BE2C (cell line): Measurements from ENCODE around the gene SNORC.

Experiments
- DNase-seq: peaks from one replicate; pipeline ENCODE4 v3.0.0-alpha.2; 2020
- H3K27me3 ChIP-seq: fragments of 250-450 bp; sonication (Bioruptor Pico); 2 replicates; pipeline ENCODE4 v1.5.1; 2020; ENCODE audit warnings: mild to moderate bottlenecking
- H3K36me3 ChIP-seq: fragments of 250-450 bp; sonication (Bioruptor Pico); 2 replicates; pipeline ENCODE4 v1.5.1; 2020; ENCODE audit warnings: mild to moderate bottlenecking
- H3K4me1 ChIP-seq: fragments of 250-450 bp; sonication (Bioruptor Pico); 2 replicates; pipeline ENCODE4 v1.5.1; 2020
- H3K4me3 ChIP-seq: 2 replicates; pipeline ENCODE4 v1.5.1; 2011; ENCODE audit warnings: low read depth, low read length
- H3K9me3 ChIP-seq: fragments of 250-450 bp; sonication (Bioruptor Pico); 2 replicates; pipeline ENCODE4 v1.5.1; 2020
- TF ChIP-seq, protein P1 (sequence below): IDR thresholded peaks from 2 replicates; pipeline ENCODE4 v1.5.1; 2012; ENCODE audit warnings: mild to moderate bottlenecking, low read depth, low read length

Gene SNORC

DNA sequence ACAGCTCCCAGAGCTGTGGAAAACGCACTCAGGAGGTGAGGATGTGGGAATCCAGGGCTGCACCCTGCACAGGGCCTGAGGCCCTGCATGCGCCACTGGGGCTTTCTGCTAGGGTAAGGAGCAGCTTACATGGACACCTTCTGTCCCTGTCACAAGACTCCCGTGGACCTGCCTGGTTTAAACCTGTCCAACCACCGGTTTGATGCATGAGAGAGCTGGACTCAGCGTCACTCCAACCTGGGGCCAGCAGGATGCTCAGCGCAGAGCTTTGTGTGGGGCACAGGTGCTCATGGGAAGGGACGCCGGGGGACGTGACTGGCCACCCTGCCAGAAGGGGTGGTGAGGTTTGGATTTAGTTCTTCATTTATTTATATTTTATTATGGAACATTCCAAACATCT is 24.2 kb downstream of the SNORC start:
- TF ChIP-seq, protein P1, sequence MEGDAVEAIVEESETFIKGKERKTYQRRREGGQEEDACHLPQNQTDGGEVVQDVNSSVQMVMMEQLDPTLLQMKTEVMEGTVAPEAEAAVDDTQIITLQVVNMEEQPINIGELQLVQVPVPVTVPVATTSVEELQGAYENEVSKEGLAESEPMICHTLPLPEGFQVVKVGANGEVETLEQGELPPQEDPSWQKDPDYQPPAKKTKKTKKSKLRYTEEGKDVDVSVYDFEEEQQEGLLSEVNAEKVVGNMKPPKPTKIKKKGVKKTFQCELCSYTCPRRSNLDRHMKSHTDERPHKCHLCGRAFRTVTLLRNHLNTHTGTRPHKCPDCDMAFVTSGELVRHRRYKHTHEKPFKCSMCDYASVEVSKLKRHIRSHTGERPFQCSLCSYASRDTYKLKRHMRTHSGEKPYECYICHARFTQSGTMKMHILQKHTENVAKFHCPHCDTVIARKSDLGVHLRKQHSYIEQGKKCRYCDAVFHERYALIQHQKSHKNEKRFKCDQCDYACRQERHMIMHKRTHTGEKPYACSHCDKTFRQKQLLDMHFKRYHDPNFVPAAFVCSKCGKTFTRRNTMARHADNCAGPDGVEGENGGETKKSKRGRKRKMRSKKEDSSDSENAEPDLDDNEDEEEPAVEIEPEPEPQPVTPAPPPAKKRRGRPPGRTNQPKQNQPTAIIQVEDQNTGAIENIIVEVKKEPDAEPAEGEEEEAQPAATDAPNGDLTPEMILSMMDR = no peak
- no peak for DNase-seq

DNA sequence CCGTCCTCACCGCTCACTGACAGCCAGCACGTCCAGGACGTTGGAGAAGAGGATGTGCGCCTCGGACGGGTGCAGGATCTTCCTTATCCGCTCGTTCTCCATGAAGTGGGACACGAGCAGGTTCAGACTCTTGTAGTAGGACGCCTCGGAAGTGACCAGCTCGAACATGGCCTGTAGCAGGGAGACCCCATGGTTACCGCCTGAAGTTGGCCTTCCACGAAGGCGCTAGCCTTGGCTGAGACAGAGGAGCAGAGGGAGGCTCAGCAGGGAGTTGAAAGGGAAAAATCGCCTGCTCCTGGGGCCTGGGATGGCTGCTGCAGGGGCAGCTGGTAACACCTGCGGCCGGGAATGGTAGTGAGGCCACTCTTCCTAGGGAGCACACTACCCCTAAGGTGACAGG is 24.7 kb downstream of the SNORC start:
- Histone ChIP-seq H3K4me1 (no peaks in the 10 kb centered on the region), H3K27me3 (no peaks in the 10 kb centered on the region), H3K9me3 (no peaks in the 10 kb centered on the region), H3K36me3 (no peaks in the 10 kb centered on the region), H3K4me3 (no peak overlapping the region)
- no peak for DNase-seq
- TF ChIP-seq, protein P1 = no peak

More for the DNA sequence above, 24.2 kb downstream of the SNORC start:
- H3K36me3 ChIP-seq = no peaks in the 10 kb centered on the region
- no peak overlapping the region for H3K4me3 ChIP-seq
- H3K27me3 ChIP-seq = no peaks in the 10 kb centered on the region
- no peaks in the 10 kb centered on the region for H3K9me3 ChIP-seq
- H3K4me1 ChIP-seq = no peaks in the 10 kb centered on the region

DNA sequence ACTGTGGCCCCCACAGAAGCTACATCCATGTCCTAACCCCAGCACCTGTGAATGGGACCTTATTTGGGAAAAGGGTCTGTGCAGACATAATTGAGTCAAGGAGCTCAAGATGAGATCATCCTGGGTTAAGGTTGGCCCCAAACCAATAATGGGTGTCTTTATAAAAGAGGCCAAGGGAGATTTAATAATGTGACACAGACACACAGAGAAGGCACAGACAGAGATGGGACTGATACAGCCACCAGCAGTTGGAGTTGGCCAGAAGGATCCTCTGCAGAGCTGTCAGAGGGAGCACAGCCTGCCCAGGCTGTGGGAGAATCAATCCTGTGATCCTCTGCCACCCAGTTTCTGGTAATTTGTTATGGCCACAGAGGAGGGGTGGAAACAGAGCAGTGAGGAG is 26.0 kb downstream of the SNORC start:
- Histone ChIP-seq H3K9me3 (no peaks in the 10 kb centered on the region), H3K36me3 (no peaks in the 10 kb centered on the region), H3K4me1 (no peaks in the 10 kb centered on the region), H3K27me3 (no peaks in the 10 kb centered on the region), H3K4me3 (no peak overlapping the region)
- TF ChIP-seq, protein P1 = no peak
- DNase-seq = no peak

DNA sequence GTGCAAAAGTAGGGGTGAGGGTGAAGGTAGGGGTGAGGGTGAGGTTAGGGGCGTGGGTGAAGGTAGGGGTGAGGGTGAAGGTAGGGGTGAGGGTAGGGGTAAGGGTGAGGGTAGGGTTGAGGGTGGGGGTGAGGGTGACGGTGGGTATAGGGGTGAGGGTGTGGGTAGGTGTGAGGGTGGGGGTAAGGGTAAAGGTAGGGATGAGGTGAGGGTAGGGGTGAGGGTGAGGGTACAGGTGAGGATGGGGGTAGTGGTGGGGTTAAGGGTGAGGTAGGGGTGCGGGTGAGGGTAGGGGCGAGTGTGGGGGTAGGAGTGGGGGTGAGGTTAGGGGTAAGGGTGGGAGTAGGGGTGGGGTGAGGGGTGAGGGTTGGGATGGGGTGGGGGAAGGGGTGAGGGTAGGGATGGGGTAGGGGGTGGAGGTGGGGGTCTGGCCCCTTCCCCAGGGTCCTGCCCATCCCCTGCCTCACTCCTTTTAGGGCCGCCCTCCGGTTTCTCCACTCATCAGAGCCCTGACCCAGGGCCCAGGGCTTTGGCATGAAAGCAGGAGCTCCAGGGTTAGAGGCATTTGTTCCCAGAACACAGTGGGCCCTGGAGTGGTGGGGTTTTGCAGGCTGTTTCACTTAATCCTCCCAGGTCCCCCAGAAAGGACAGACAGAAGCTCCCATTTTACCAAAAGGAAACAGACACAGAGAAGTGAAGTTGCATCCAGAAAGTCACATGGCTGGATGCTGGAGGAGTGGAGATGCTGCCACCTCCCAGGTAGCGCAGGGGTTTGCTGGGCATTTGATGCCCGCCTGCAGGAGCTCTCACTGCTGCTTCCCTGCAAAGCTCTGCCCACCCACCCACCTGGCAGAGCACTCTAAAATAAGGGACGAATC is 26.9 kb downstream of the SNORC start:
- Histone ChIP-seq H3K9me3 (no peaks in the 10 kb centered on the region), H3K36me3 (no peaks in the 10 kb centered on the region), H3K27me3 (no peaks in the 10 kb centered on the region), H3K4me3 (no peak overlapping the region), H3K4me1 (no peaks in the 10 kb centered on the region)
- no peak for DNase-seq
- TF ChIP-seq, protein P1 = no peak

DNA sequence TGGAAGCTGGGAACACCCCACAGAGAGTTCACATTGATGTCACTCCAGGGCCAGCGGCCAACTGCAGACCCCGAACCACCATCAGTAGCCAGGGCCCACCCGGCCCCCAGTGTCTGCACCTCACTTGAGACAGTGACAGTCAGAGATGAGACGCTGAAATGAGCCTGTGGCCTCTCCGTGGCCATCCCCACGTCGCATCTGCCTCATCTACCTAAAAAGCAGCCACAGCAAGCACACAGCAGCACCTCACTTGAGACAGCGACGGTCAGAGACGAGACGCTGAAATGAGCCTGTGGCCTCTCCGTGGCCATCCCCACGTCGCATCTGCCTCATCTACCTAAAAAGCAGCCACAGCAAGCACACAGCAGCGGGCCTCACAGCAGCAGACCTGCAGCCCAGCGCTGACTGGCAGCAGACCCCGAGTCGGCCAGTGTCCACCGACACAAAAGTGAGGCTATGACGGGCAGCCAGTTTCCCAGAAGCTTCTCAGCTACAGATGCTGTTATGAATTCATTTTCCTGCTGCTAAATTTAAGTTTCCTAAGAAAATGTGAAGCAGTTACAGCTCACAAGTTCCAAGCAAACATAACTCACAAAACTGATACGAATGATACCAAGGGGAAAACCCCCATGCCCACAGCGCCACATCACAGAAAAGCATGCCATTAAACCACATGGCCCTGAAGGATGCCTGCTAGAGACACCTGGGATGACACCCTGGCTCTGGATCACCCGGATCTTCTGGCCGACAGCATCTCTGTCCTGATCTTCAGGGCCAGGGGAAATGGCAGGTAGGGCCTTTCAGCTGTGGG is 27.7 kb downstream of the SNORC start:
- no peak for DNase-seq
- no peaks in the 10 kb centered on the region for H3K36me3 ChIP-seq
- TF ChIP-seq, protein P1 = no peak
- H3K4me3 ChIP-seq = no peak overlapping the region
- no peaks in the 10 kb centered on the region for H3K27me3 ChIP-seq
- H3K4me1 ChIP-seq = no peaks in the 10 kb centered on the region
- H3K9me3 ChIP-seq = no peaks in the 10 kb centered on the region
